H1 (cell line): ENCODE measurements around the gene MYO1A. TPM values are rescaled to one million over a fixed set of nuclear protein-coding genes. Genes with fewer than 3 reads are reported as not detected.

Experiments used
- CTCF ChIA-PET: fragments of 300-600 bp; sonication (Branson Sonifier 250); formaldehyde crosslinking; loops from one replicate; lab custom pipeline; 2021; ENCODE audit not compliant: partially characterized antibody; lab: Charles Lee
- POLR2A ChIA-PET: fragments of 300-600 bp; sonication (Branson Sonifier 250); formaldehyde crosslinking; loops from one replicate; lab custom pipeline; 2021; ENCODE audit warnings: inconsistent platforms; ENCODE audit not compliant: partially characterized antibody; lab: Charles Lee
- DNase-seq, 2 experiments: peaks; one replicate each; pipeline versions ENCODE4 v3.0.0 to v3.0.0-alpha.2; 2010 to 2022; ENCODE audit warnings: low spot score in 2 of 2, low read depth in 1 of 2, mixed read lengths in 1 of 2
- FAIRE-seq: peaks from 2 replicates; lab custom pipeline; 2011; peaks lifted over from hg19 to GRCh38; lab: Jason Lieb, UNC
- H2AFZ ChIP-seq: 2 replicates; pipeline ENCODE4 v1.8.1; 2012; ENCODE audit warnings: low read length, inconsistent platforms
- H2AK5ac ChIP-seq: 2 replicates; pipeline ENCODE4 v1.6.1; 2013; ENCODE audit warnings: low read depth, low read length
- H2BK120ac ChIP-seq: replicated peaks from 2 replicates; pipeline ENCODE3; 2013; ENCODE audit warnings: low read depth, low read length, inconsistent platforms
- H2BK12ac ChIP-seq: 2 replicates; pipeline ENCODE4 v1.6.1; 2013; ENCODE audit warnings: low read depth, low read length
- H2BK15ac ChIP-seq: 2 replicates; pipeline ENCODE4 v1.6.1; 2013; ENCODE audit warnings: low read length
- H2BK20ac ChIP-seq: 2 replicates; pipeline ENCODE4 v1.6.1; 2013; ENCODE audit warnings: low read length
- H2BK5ac ChIP-seq: 2 replicates; pipeline ENCODE4 v1.6.1; 2013; ENCODE audit warnings: low read depth, low read length
- H3K14ac ChIP-seq: 2 replicates; pipeline ENCODE4 v1.6.1; 2013; ENCODE audit warnings: inconsistent platforms; ENCODE audit not compliant: insufficient read length
- H3K18ac ChIP-seq: 2 replicates; pipeline ENCODE4 v1.6.1; 2013; ENCODE audit warnings: low read length; ENCODE audit errors: extremely low read depth
- H3K23ac ChIP-seq: 2 replicates; pipeline ENCODE4 v1.6.1; 2013; ENCODE audit warnings: inconsistent platforms; ENCODE audit not compliant: insufficient read length
- H3K23me2 ChIP-seq: 2 replicates; pipeline ENCODE4 v1.6.1; 2013; ENCODE audit warnings: low read depth, low read length
- H3K27ac ChIP-seq: 2 replicates; pipeline ENCODE4 v1.6.1; 2011; ENCODE audit warnings: low read depth, low read length, inconsistent platforms
- H3K27me3 ChIP-seq, 4 experiments: replicated peaks in 1 of 4; 1 replicate in 1 of 4; 2 replicates in 3 of 4; pipeline versions ENCODE4 v1.6.1 to v1.8.1; 2011 to 2013; ENCODE audit warnings: low read length in 3 of 4, mild to moderate bottlenecking in 3 of 4, inconsistent platforms in 2 of 4, mixed read lengths in 2 of 4, moderate library complexity in 1 of 4; ENCODE audit not compliant: control insufficient read depth in 3 of 4, insufficient read depth in 3 of 4; ENCODE audit errors: extremely low read depth in 1 of 4
- H3K36me3 ChIP-seq, 4 experiments: 2 replicates each; pipeline versions ENCODE4 v1.6.1 to v1.8.1; 2011 to 2013; ENCODE audit warnings: mild to moderate bottlenecking in 4 of 4, low read length in 3 of 4, moderate library complexity in 2 of 4, control low read depth in 1 of 4, inconsistent platforms in 1 of 4; ENCODE audit not compliant: insufficient read depth in 4 of 4, control insufficient read depth in 2 of 4
- H3K4ac ChIP-seq: replicated peaks from 2 replicates; pipeline ENCODE3; 2013; ENCODE audit warnings: low read length, low read depth, mixed read lengths, inconsistent platforms; ENCODE audit not compliant: insufficient read length
- H3K4me1 ChIP-seq, 4 experiments: replicated peaks in 1 of 4; 1 replicate in 1 of 4; 2 replicates in 3 of 4; pipeline versions ENCODE4 v1.6.1 to v1.8.1; 2011 to 2013; ENCODE audit warnings: low read length in 3 of 4, inconsistent platforms in 2 of 4, mixed read lengths in 1 of 4; ENCODE audit not compliant: insufficient read depth in 4 of 4, control insufficient read depth in 3 of 4
- H3K4me2 ChIP-seq, 2 experiments: 2 replicates each; pipeline versions ENCODE4 v1.6.1 to v1.8.1; 2011 to 2013; ENCODE audit warnings: low read depth in 2 of 2, low read length in 2 of 2, control low read depth in 1 of 2, inconsistent platforms in 1 of 2, mild to moderate bottlenecking in 1 of 2; ENCODE audit not compliant: insufficient read depth in 1 of 2
- H3K4me3 ChIP-seq, 4 experiments: fragments of 200-600, 300-600 bp in 1 of 4; sonication (generic), shearing (Covaris generic), sonication (Bioruptor Twin) in 1 of 4; 2 replicates each; pipeline versions ENCODE4 v1.5.1 to v1.8.1; 2011 to 2016; ENCODE audit warnings: low read length in 4 of 4, low read depth in 3 of 4, control low read depth in 2 of 4, inconsistent platforms in 2 of 4, mild to moderate bottlenecking in 2 of 4, mixed read lengths in 1 of 4, moderate library complexity in 1 of 4; ENCODE audit not compliant: insufficient read depth in 2 of 4; ENCODE audit errors: extremely low read depth in 1 of 4
- H3K56ac ChIP-seq: replicated peaks from 2 replicates; pipeline ENCODE3; 2013; ENCODE audit warnings: low read depth, mild to moderate bottlenecking, mixed read lengths, low read length, inconsistent platforms; ENCODE audit not compliant: insufficient read length
- H3K79me1 ChIP-seq: 2 replicates; pipeline ENCODE4 v1.6.1; 2013; ENCODE audit warnings: low read depth, low read length, control low read depth
- H3K79me2 ChIP-seq, 2 experiments: 2 replicates each; pipeline versions ENCODE4 v1.6.1 to v1.8.1; 2012 to 2013; ENCODE audit warnings: low read length in 2 of 2, mild to moderate bottlenecking in 2 of 2, inconsistent platforms in 1 of 2; ENCODE audit not compliant: insufficient read depth in 2 of 2, control insufficient read depth in 1 of 2
- H3K9ac ChIP-seq, 4 experiments: replicated peaks in 1 of 4; 1 replicate in 1 of 4; 2 replicates in 3 of 4; pipeline versions ENCODE4 v1.6.1 to v1.8.1; 2011 to 2013; ENCODE audit warnings: low read depth in 3 of 4, low read length in 3 of 4, control low read depth in 2 of 4, mild to moderate bottlenecking in 2 of 4, moderate library complexity in 2 of 4, inconsistent platforms in 1 of 4; ENCODE audit errors: extremely low read depth in 1 of 4
- H3K9me3 ChIP-seq, 2 experiments: 2 replicates each; pipeline versions ENCODE4 v1.6.1 to v1.8.1; 2012 to 2013; ENCODE audit warnings: mild to moderate bottlenecking in 2 of 2, moderate library complexity in 2 of 2, control low read depth in 1 of 2, inconsistent platforms in 1 of 2, low read depth in 1 of 2, low read length in 1 of 2, mixed read lengths in 1 of 2; ENCODE audit not compliant: insufficient read depth in 2 of 2
- H4K20me1 ChIP-seq, 2 experiments: replicated peaks in 1 of 2; 2 replicates each; pipeline versions ENCODE3 to v1.8.1; 2011 to 2013; ENCODE audit warnings: inconsistent platforms in 2 of 2, low read length in 2 of 2, mild to moderate bottlenecking in 1 of 2; ENCODE audit not compliant: insufficient read depth in 2 of 2, control insufficient read depth in 1 of 2
- H4K5ac ChIP-seq: 2 replicates; pipeline ENCODE4 v1.6.1; 2013; ENCODE audit warnings: low read length, low read depth, mixed read lengths, inconsistent platforms; ENCODE audit not compliant: insufficient read length
- H4K8ac ChIP-seq: 2 replicates; pipeline ENCODE4 v1.8.0; 2013; ENCODE audit warnings: mild to moderate bottlenecking, moderate library complexity, low read length, inconsistent platforms; ENCODE audit not compliant: insufficient read depth; ENCODE audit errors: extremely low read depth
- H4K91ac ChIP-seq: replicated peaks from 2 replicates; pipeline ENCODE3; 2013; ENCODE audit warnings: low read length, mixed read lengths, inconsistent platforms; ENCODE audit not compliant: insufficient read length
- CEBPB ChIP-seq: IDR thresholded peaks from 2 replicates; pipeline ENCODE4 v1.6.1; 2012; ENCODE audit warnings: low read depth, low read length
- CHD2 ChIP-seq: IDR thresholded peaks from 2 replicates; pipeline ENCODE4 v1.6.1; 2012; ENCODE audit warnings: low read length, improper control_type of control experiment
- CTCF ChIP-seq, 3 experiments: IDR thresholded peaks; 1 replicate in 2 of 3; 2 replicates in 1 of 3; pipeline versions ENCODE4 v1.5.1 to v1.6.1; 2011; ENCODE audit warnings: low read length in 3 of 3, mild to moderate bottlenecking in 3 of 3, inconsistent platforms in 2 of 3, low read depth in 1 of 3, moderate library complexity in 1 of 3; ENCODE audit not compliant: insufficient read depth in 1 of 3; ENCODE audit errors: control extremely low read depth in 1 of 3
- EP300 ChIP-seq, 2 experiments: IDR thresholded peaks; 1 replicate in 1 of 2; 2 replicates in 1 of 2; pipeline ENCODE4 v1.6.1; 2011 to 2012; ENCODE audit warnings: low read depth in 2 of 2, low read length in 2 of 2, mild to moderate bottlenecking in 2 of 2, borderline replicate concordance in 1 of 2, inconsistent platforms in 1 of 2, moderate library complexity in 1 of 2
- FOSL1 ChIP-seq: IDR thresholded peaks from 2 replicates; pipeline ENCODE4 v1.6.1; 2011; ENCODE audit warnings: mild to moderate bottlenecking, low read depth, low read length, moderate library complexity; ENCODE audit not compliant: insufficient read depth
- GTF2F1 ChIP-seq: IDR thresholded peaks from 2 replicates; pipeline ENCODE4 v1.6.1; 2012; ENCODE audit warnings: low read depth, low read length, improper control_type of control experiment, borderline replicate concordance
- HDAC6 ChIP-seq: IDR thresholded peaks from one replicate; pipeline ENCODE4 v1.7.1; 2012; ENCODE audit warnings: low read depth, mild to moderate bottlenecking, inconsistent platforms, low read length, moderate library complexity
- SIX5 ChIP-seq: IDR thresholded peaks from 2 replicates; pipeline ENCODE4 v1.6.1; 2011; ENCODE audit warnings: mild to moderate bottlenecking, low read depth, low read length
- TAF1 ChIP-seq: IDR thresholded peaks from 2 replicates; pipeline ENCODE4 v1.6.1; 2011; ENCODE audit warnings: mild to moderate bottlenecking, low read depth, low read length
- WGBS, 2 experiments: shearing (Covaris generic) in 1 of 2; methylation state at CpG; one replicate each; pipeline versions ENCODE4 v1.1.6 to v1.1.7; 2013 to 2015; ENCODE audit warnings: low lambda C conversion rate in 2 of 2, mixed read lengths in 2 of 2, inconsistent platforms in 1 of 2, low coverage in 1 of 2, missing lambda C conversion rate in 1 of 2; ENCODE audit not compliant: insufficient replicate concordance in 2 of 2, insufficient coverage in 1 of 2, insufficient read length in 1 of 2; ENCODE audit errors: extremely low coverage in 1 of 2, missing lambda C conversion rate in 1 of 2; 5-methylcytosine and 5-hydroxymethylcytosine counted together
- polyA plus RNA-seq, 7 experiments: library from polyadenylated mRNA; depleted of rRNA in 3 of 7; stranded (reverse) in 5 of 7; unstranded in 2 of 7; fragments of >200 nt in 5 of 7; fragments of 200-250 nt in 2 of 7; gene quantifications; 1 replicate in 5 of 7; 2 replicates in 1 of 7; 4 replicates in 1 of 7; pipeline versions ENCODE4 v1.2.1 to v1.2.3, GENCODE V29; 2011 to 2013; ENCODE audit warnings: missing spikeins in 2 of 7, mixed read lengths in 2 of 7
- total RNA-seq: library from RNA; stranded (reverse); fragmentation: NEBNext Ultra II Directional; extraction: Animal tissue kit (Norgen Biotek cat#: 25700); gene quantifications from 2 replicates; pipeline ENCODE4 v1.2.1, GENCODE V29; 2021

Gene MYO1A
- total and polyA plus RNA-seq, 2 of the 8 experiments (the other 6 are each of a cell fraction or from before 2014, with no cell fraction given) = 0.54 to 0.77 TPM

- H3K4me2 ChIP-seq = no peak overlapping the region
- H4K20me1 ChIP-seq = peaks cover 0 to 4% of the 10 kb centered on the region in 2 experiments
- no peak overlapping the region for H2BK15ac ChIP-seq
- no peaks in the 10 kb centered on the region for H3K9me3 ChIP-seq
- no peak overlapping the region for H2BK120ac ChIP-seq
- no peak overlapping the region for H4K91ac ChIP-seq
- H2BK12ac ChIP-seq = no peak overlapping the region
- no peak overlapping the region for H2BK5ac ChIP-seq
- H2BK20ac ChIP-seq = no peak overlapping the region
- FAIRE-seq (no peak), DNase-seq (peak in 1 of 2 experiments; percentile 41)
- ChIA-PET POLR2A (interaction anchor here (1.7 kb wide), 1 partner anchor 270 kb away, joined by 6 read pairs; the partner anchor contains the start of gene NACA), CTCF (interaction anchor here (0.6 to 5.5 kb wide), 8 partner anchors 7 to 241 kb away, joined by 3 to 59 read pairs (median 12); partner anchors contain the start of genes HSD17B6, STAT6 and ZBTB39)
- peaks cover 3% of the 10 kb centered on the region; the same call in 1 of the 2 replicates for H3K79me1 ChIP-seq
- H3K56ac ChIP-seq = no peak overlapping the region
- H3K18ac ChIP-seq = no peak overlapping the region
- no peaks in the 10 kb centered on the region for H3K23me2 ChIP-seq
- H3K79me2 ChIP-seq = peaks cover 0 to 19% of the 10 kb centered on the region in 2 experiments; a peak in 2 of 4 replicates
- no peak overlapping the region for H4K8ac ChIP-seq
- no peak overlapping the region for H3K23ac ChIP-seq
- no peak overlapping the region for H3K27ac ChIP-seq
- no peaks in the 10 kb centered on the region for H3K27me3 ChIP-seq
- H3K14ac ChIP-seq = no peak overlapping the region
- no peak overlapping the region for H2AFZ ChIP-seq
- H3K4me1 ChIP-seq = no peaks in the 10 kb centered on the region; a peak in 1 of 7 replicates
- H2AK5ac ChIP-seq = no peak overlapping the region
- peaks cover 0 to 8% (median 3%) of the 10 kb centered on the region in 4 experiments; a peak in 7 of 8 replicates for H3K36me3 ChIP-seq
- no peak overlapping the region for H4K5ac ChIP-seq
- H3K4ac ChIP-seq = no peak overlapping the region
- WGBS, 2 experiments = 95% methylated on average over 26 of the region's 26 CpGs; no CpG with 5 or more reads in 1 of the 2 experiments
- no peak overlapping the region for H3K9ac ChIP-seq
- H3K4me3 ChIP-seq = no peak overlapping the region
- TF ChIP-seq CEBPB (no peak), TAF1 (no peak), HDAC6 (no peak), FOSL1 (no peak), CHD2 (no peak), EP300 (IDR thresholded peaks at IDR 0.05; ENCODE audit: borderline replicate concordance in 1 of 2, low read depth in 2 of 2, low read length in 2 of 2) (no peak), CTCF (IDR thresholded peaks at IDR 0.05; ENCODE audit: control extremely low read depth in 1 of 3, insufficient read depth in 1 of 3, low read depth in 1 of 3, low read length in 3 of 3) (no peak), GTF2F1 (no peak), SIX5 (no peak)
Measured at GRCh38 chr12:56995201-56995929, 54.6 kb downstream of the MYO1A start.
